Lower leg skin (tissue), 3 donors: Measurements from ENCODE around the gene RLBP1.

Source experiments
- CTCF ChIP-seq, 3 donors: fragments of 450-650 bp; IDR thresholded peaks; one replicate each; pipeline ENCODE4 v1.5.1; 2016; ENCODE audit warnings: antibody characterized with exemption in 3 of 3, mild to moderate bottlenecking in 3 of 3, moderate library complexity in 2 of 3
- POLR2A ChIP-seq, 2 donors: fragments of 450-650 bp; IDR thresholded peaks; one replicate each; pipeline ENCODE4 v1.6.1; 2016 to 2017; ENCODE audit warnings: antibody characterized with exemption in 2 of 2, mild to moderate bottlenecking in 1 of 2, moderate library complexity in 1 of 2

DNA sequence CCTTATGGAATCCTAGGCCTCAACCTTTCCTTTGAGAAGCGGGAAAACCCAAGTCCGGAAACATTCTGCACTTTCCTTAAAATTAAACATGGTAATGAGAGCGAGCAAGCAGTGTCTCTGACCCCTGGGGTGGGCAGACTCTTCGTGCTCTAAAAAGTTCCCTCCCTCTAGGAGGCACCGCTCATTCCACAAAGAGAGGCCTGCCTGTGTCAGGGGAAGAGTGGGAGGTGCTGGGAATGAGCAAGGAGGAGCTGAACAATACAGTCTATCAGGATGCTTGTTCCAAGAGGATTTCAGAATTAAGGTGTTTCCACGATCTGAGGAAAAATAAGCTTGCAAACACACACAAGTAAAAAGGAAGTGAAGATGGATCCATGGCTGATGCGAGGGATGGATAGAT lies 6.0 kb upstream of the RLBP1 start:
- TF ChIP-seq CTCF (IDR thresholded peaks at IDR 0.05): no peak
- TF ChIP-seq POLR2A (IDR thresholded peaks at IDR 0.05): no peak
